SK-N-SH treated with all-trans-retinoic acid at 6 μM for 48 hours (cell line): ENCODE results near the gene EIF2B5.

Experiments used
- ARNTL ChIP-seq: fragments of 450-650 bp; formaldehyde crosslinking; IDR thresholded peaks from 2 replicates; pipeline ENCODE4 v1.5.0; 2020; ENCODE audit warnings: low read depth, mild to moderate bottlenecking, moderate library complexity, borderline replicate concordance
- BACH2 ChIP-seq: fragments of 250-450 bp; sonication (Bioruptor Pico); IDR thresholded peaks from 2 replicates; pipeline ENCODE4 v1.9.0; 2021; ENCODE audit warnings: mild to moderate bottlenecking, borderline replicate concordance
- CSDC2 ChIP-seq: fragments of 250-450 bp; sonication (Bioruptor Pico); IDR thresholded peaks from 2 replicates; pipeline ENCODE4 v1.5.0; 2020; ENCODE audit warnings: mild to moderate bottlenecking, moderate library complexity
- ESRRG ChIP-seq: fragments of 250-450 bp; sonication (Bioruptor Pico); IDR thresholded peaks from 2 replicates; pipeline ENCODE4 v1.6.1; 2021; ENCODE audit warnings: mild to moderate bottlenecking
- GLIS3 ChIP-seq: fragments of 250-450 bp; sonication (Bioruptor Pico); IDR thresholded peaks from 2 replicates; pipeline ENCODE4 v1.5.0; 2020; ENCODE audit warnings: mild to moderate bottlenecking, moderate library complexity
- ISL1 ChIP-seq: fragments of 250-450 bp; sonication (Bioruptor Pico); IDR thresholded peaks from 2 replicates; pipeline ENCODE4 v2.1.2; 2022; ENCODE audit warnings: mild to moderate bottlenecking, moderate library complexity
- OSR1 ChIP-seq: fragments of 250-450 bp; sonication (Bioruptor Pico); IDR thresholded peaks from 2 replicates; pipeline ENCODE4 v1.8.0; 2022; ENCODE audit warnings: moderate library complexity, mild to moderate bottlenecking, inconsistent platforms
- PATZ1 ChIP-seq: fragments of 250-450 bp; sonication (Bioruptor Pico); IDR thresholded peaks from 2 replicates; pipeline ENCODE4 v1.8.0; 2020; ENCODE audit warnings: mild to moderate bottlenecking, moderate library complexity, borderline replicate concordance
- ZFP30 ChIP-seq: fragments of 450-650 bp; formaldehyde crosslinking; IDR thresholded peaks from 2 replicates; pipeline ENCODE4 v1.5.0; 2022; ENCODE audit warnings: mild to moderate bottlenecking, moderate library complexity

DNA sequence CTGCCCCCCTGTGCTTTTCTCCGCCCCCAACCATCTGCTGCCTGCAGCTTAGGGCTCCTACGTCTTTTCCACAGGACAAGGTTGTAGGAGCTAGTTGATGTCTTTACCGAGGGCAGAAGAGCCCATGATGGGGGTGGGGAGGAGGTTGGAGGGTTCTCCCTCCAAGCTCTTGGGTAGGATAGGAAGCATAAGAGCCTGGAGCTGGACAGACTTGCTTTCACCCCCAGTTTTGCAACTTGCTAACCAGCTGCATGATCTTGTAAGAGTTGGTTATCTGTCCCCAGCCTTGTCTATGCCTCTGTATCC lies 51.7 kb downstream of the EIF2B5 start:
- TF ChIP-seq PATZ1 (no peak), ESRRG (CRISPR knock-in tag) (no peak), ARNTL (no peak), BACH2 (CRISPR knock-in tag) (no peak), OSR1 (CRISPR knock-in tag) (no peak), GLIS3 (CRISPR knock-in tag) (no peak), CSDC2 (CRISPR knock-in tag) (no peak), ISL1 (CRISPR knock-in tag) (no peak), ZFP30 (CRISPR knock-in tag) (no peak)
